Panc1 (cell line): ENCODE results near the gene SLC22A16. TPM values are rescaled to one million over a fixed set of nuclear protein-coding genes. Genes with fewer than 3 reads are reported as not detected.
A peak's percentile ranks its signal among the peaks of the same experiment; 100 is the strongest.

Experiments
- ATAC-seq: fragments of 200-7000 bp; cut with Tn5 transposase; 2 replicates; pipeline ENCODE4 v1.9.1; 2020; ENCODE audit warnings: mild to moderate bottlenecking, moderate library complexity
- BruUV-seq: library from RNA; stranded (reverse); fragments of 400-500 nt; replicated peaks from 2 replicates; lab custom pipeline; 2021; lab: Mats Ljungman, UMichigan
- CTCF ChIA-PET: fragments of 300-600 bp; sonication (Branson Sonifier 250); formaldehyde crosslinking; loops from one replicate; lab custom pipeline; 2022; ENCODE audit warnings: antibody characterized with exemption; lab: Charles Lee
- POLR2A ChIA-PET: fragments of 300-600 bp; sonication (Branson Sonifier 250); formaldehyde crosslinking; loops from one replicate; lab custom pipeline; 2022; ENCODE audit warnings: antibody characterized with exemption; lab: Charles Lee
- DNase-seq: peaks from one replicate; pipeline ENCODE4 v3.0.0-alpha.2; 2010; ENCODE audit warnings: low read depth, low spot score
- H3K27ac ChIP-seq: 2 replicates; pipeline ENCODE4 v1.5.1; 2011; ENCODE audit warnings: mild to moderate bottlenecking, low read length, inconsistent platforms
- H3K27me3 ChIP-seq: fragments of 200-500 bp; sonication (Bioruptor generic); 2 replicates; pipeline ENCODE4 v1.6.0; 2014; ENCODE audit warnings: low read length, inconsistent platforms; ENCODE audit not compliant: control insufficient read depth, insufficient read depth
- H3K36me3 ChIP-seq: fragments of 200-500 bp; sonication (Bioruptor generic); 2 replicates; pipeline ENCODE4 v1.5.1; 2014; ENCODE audit warnings: inconsistent platforms, mild to moderate bottlenecking, low read length, moderate library complexity; ENCODE audit not compliant: control insufficient read depth, insufficient read depth
- H3K4me1 ChIP-seq: 2 replicates; pipeline ENCODE4 v1.5.1; 2011; ENCODE audit warnings: inconsistent platforms, mild to moderate bottlenecking, low read length, moderate library complexity; ENCODE audit not compliant: control insufficient read depth, insufficient read depth
- H3K4me3 ChIP-seq, 2 experiments: 2 replicates each; pipeline ENCODE4 v1.5.1; 2011 to 2012; ENCODE audit warnings: low read depth in 2 of 2, low read length in 2 of 2, mild to moderate bottlenecking in 2 of 2, inconsistent platforms in 1 of 2, moderate library complexity in 1 of 2
- H3K9me3 ChIP-seq: fragments of 200-500 bp; sonication (Bioruptor generic); 2 replicates; pipeline ENCODE4 v1.5.1; 2014; ENCODE audit warnings: low read depth, mild to moderate bottlenecking, inconsistent platforms, low read length, moderate library complexity; ENCODE audit not compliant: control insufficient read depth, insufficient read depth
- POLR2AphosphoS5 ChIP-seq: IDR thresholded peaks from 2 replicates; pipeline ENCODE4 v1.6.1; 2012; ENCODE audit warnings: mild to moderate bottlenecking, low read depth, low read length, moderate library complexity
- SIN3A ChIP-seq: IDR thresholded peaks from 2 replicates; pipeline ENCODE4 v1.6.1; 2012; ENCODE audit warnings: low read depth, mild to moderate bottlenecking, low read length, moderate library complexity, borderline replicate concordance; ENCODE audit not compliant: insufficient read depth
- TCF7L2 ChIP-seq: IDR thresholded peaks from 2 replicates; pipeline ENCODE4 v1.6.1; 2011; ENCODE audit warnings: mild to moderate bottlenecking, low read depth, low read length, inconsistent platforms
- in situ Hi-C: cut with HindIII; loops from 2 replicates; pipeline ENCODE4 v1.10.0; 2016; ENCODE audit warnings: low sequenced_read_pairs, low pct_unique_long_range_greater_than_20kb
- intact Hi-C: fragments of 100-400 bp; cut with micrococcal nuclease; formaldehyde crosslinking; loops from one replicate; pipeline ENCODE4 v1.10.0; 2022; ENCODE audit not compliant: unreplicated experiment
- total RNA-seq: library from RNA; stranded (reverse); gene quantifications from one replicate; pipeline ENCODE4 v1.2.1, GENCODE V29; 2021; ENCODE audit not compliant: unreplicated experiment
- TF ChIP-seq, protein P1 (sequence below): fragments of 450-650 bp; IDR thresholded peaks from 2 replicates; pipeline ENCODE4 v1.5.1; 2017; ENCODE audit warnings: mild to moderate bottlenecking
- TF ChIP-seq, protein P2 (sequence below), 2 experiments: IDR thresholded peaks; 2 replicates each; pipeline ENCODE4 v1.6.1; 2011 to 2012; ENCODE audit warnings: low read depth in 2 of 2, control low read depth in 1 of 2, low read length in 1 of 2, mild to moderate bottlenecking in 1 of 2, moderate library complexity in 1 of 2; ENCODE audit not compliant: insufficient read depth in 1 of 2

SLC22A16 gene
- total RNA-seq, 1 experiment from 2014 or later: not detected

DNA sequence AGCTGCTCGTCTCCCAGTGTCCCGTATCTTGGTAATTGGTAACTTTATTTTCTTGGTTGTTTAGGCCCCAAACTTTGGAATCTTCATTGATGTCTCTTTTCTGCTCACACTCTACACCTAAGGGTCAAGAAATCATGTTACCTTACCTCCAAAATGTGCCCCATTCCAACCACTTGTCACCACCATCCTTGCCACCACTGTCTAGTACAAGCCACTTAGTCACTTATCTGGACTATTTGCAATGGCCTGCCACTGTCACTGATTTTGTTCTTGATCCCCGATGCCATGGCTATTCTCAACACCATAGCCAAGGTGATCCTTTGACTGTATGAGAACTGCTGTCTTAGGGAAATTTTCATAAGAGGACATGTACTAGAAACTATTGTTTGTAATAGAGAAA is 46.0 kb upstream of the SLC22A16 start:
- no peak for ATAC-seq
- intact Hi-C loops: loop anchor here (10.0 kb wide), 1 partner anchor 682 kb away; no protein-coding TSS in a partner anchor
- CTCF ChIA-PET: no interaction called here
- in situ Hi-C loops: no loop called here
- Histone ChIP-seq H3K4me1 (no peaks in the 10 kb centered on the region), H3K9me3 (no peaks in the 10 kb centered on the region), H3K36me3 (no peaks in the 10 kb centered on the region), H3K27ac (no peak overlapping the region), H3K27me3 (no peaks in the 10 kb centered on the region), H3K4me3 (no peak overlapping the region)
- POLR2A ChIA-PET: no interaction called here
- TF ChIP-seq, protein P1, sequence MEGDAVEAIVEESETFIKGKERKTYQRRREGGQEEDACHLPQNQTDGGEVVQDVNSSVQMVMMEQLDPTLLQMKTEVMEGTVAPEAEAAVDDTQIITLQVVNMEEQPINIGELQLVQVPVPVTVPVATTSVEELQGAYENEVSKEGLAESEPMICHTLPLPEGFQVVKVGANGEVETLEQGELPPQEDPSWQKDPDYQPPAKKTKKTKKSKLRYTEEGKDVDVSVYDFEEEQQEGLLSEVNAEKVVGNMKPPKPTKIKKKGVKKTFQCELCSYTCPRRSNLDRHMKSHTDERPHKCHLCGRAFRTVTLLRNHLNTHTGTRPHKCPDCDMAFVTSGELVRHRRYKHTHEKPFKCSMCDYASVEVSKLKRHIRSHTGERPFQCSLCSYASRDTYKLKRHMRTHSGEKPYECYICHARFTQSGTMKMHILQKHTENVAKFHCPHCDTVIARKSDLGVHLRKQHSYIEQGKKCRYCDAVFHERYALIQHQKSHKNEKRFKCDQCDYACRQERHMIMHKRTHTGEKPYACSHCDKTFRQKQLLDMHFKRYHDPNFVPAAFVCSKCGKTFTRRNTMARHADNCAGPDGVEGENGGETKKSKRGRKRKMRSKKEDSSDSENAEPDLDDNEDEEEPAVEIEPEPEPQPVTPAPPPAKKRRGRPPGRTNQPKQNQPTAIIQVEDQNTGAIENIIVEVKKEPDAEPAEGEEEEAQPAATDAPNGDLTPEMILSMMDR: peak; percentile 7; the same call in 1 of the 2 replicates
- no peak for TF ChIP-seq POLR2AphosphoS5
- no peak for TF ChIP-seq TCF7L2
- TF ChIP-seq, protein P2, sequence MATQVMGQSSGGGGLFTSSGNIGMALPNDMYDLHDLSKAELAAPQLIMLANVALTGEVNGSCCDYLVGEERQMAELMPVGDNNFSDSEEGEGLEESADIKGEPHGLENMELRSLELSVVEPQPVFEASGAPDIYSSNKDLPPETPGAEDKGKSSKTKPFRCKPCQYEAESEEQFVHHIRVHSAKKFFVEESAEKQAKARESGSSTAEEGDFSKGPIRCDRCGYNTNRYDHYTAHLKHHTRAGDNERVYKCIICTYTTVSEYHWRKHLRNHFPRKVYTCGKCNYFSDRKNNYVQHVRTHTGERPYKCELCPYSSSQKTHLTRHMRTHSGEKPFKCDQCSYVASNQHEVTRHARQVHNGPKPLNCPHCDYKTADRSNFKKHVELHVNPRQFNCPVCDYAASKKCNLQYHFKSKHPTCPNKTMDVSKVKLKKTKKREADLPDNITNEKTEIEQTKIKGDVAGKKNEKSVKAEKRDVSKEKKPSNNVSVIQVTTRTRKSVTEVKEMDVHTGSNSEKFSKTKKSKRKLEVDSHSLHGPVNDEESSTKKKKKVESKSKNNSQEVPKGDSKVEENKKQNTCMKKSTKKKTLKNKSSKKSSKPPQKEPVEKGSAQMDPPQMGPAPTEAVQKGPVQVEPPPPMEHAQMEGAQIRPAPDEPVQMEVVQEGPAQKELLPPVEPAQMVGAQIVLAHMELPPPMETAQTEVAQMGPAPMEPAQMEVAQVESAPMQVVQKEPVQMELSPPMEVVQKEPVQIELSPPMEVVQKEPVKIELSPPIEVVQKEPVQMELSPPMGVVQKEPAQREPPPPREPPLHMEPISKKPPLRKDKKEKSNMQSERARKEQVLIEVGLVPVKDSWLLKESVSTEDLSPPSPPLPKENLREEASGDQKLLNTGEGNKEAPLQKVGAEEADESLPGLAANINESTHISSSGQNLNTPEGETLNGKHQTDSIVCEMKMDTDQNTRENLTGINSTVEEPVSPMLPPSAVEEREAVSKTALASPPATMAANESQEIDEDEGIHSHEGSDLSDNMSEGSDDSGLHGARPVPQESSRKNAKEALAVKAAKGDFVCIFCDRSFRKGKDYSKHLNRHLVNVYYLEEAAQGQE (IDR thresholded peaks at IDR 0.05; ENCODE audit: insufficient read depth in 1 of 2, low read depth in 2 of 2, low read length in 1 of 2): no peak
- TF ChIP-seq SIN3A: no peak
- DNase-seq: no peak
- no TSS peak for BruUV-seq

DNA sequence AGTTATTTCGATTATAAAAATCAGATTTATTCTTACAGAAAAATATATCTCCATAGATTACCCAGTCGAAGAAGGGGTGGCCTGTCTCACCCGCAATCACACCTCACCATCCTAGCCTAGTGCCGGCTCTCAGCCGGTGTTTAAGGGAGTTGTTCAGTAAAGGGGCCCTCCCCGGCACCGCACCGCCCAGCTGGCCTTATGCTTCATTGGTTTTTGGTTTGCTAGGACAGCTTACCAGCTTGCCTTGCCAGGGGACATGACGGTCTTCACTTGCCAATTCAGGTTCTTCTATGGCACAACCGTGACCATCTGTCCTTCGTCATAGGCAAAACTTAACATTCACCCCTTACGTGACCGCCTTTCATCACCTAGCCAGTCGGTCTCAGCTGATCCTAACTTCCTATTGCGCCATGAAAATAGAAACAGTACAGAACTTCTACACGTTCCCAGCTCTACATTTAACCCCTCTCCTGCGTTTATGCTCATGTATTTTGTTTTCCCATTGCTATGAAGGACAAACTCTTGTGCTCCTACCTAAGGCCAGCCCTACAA is 44.7 kb upstream of the SLC22A16 start:
- ChIA-PET CTCF (no interaction called here), POLR2A (no interaction called here)
- H3K4me3 ChIP-seq: no peak overlapping the region
- no peaks in the 10 kb centered on the region for H3K4me1 ChIP-seq
- no peaks in the 10 kb centered on the region for H3K9me3 ChIP-seq
- no peak overlapping the region for H3K27ac ChIP-seq
- intact Hi-C loops (loop anchor here (10.0 kb wide), 1 partner anchor 684 kb away; no protein-coding TSS in a partner anchor), in situ Hi-C loops (no loop called here)
- BruUV-seq: no TSS peak
- ATAC-seq (no peak), DNase-seq (no peak)
- H3K36me3 ChIP-seq: no peaks in the 10 kb centered on the region
- H3K27me3 ChIP-seq: no peaks in the 10 kb centered on the region
- TF ChIP-seq POLR2AphosphoS5 (no peak), SIN3A (no peak), TCF7L2 (no peak)
